ENCODE measurements around the gene SYT11.

The SYT11 gene

DNA sequence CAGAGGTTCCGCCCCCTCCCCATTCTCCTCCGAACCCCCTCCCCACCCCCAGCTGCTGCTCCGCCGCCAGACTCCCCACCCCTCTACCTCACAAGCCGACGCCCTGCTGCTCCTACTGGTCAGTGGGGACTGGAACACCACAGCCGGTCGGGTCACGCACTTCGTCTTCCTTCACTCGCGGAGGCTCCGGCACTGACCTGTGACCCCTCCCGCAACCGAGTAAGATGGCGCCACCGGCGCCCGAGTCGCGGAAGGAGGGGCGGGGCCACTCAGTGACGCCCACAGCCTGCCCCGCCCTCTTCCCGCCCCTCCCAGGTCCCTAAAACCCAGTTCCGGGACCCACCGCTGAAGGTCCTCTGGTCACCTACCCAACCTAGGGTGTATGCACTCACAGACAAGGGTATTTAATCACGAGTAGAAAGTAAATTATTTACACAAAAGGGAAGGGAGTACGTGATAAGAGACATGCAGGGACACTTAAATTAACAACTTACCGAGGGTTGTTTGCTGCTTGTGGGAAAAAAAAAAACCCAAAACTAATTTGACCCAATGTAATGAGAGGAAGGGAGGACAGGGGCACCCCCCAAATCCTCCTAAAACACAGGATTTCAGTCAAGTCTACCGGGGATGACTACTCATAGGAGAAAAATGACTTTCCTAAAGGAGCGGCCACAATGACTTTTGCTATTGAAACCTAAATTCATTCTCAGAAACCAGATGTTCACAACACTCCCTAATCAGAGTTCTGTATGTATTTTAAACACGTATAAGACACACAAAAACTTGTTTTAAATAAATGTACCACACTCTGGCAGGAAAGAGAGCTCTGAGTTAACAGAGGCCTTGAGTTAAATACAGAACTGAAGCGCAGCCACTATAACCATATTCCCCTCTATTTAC is 52.0 kb downstream of the SYT11 start, which contains the start of gene RIT1 (continued):
- TF ChIP-seq, protein P1, sequence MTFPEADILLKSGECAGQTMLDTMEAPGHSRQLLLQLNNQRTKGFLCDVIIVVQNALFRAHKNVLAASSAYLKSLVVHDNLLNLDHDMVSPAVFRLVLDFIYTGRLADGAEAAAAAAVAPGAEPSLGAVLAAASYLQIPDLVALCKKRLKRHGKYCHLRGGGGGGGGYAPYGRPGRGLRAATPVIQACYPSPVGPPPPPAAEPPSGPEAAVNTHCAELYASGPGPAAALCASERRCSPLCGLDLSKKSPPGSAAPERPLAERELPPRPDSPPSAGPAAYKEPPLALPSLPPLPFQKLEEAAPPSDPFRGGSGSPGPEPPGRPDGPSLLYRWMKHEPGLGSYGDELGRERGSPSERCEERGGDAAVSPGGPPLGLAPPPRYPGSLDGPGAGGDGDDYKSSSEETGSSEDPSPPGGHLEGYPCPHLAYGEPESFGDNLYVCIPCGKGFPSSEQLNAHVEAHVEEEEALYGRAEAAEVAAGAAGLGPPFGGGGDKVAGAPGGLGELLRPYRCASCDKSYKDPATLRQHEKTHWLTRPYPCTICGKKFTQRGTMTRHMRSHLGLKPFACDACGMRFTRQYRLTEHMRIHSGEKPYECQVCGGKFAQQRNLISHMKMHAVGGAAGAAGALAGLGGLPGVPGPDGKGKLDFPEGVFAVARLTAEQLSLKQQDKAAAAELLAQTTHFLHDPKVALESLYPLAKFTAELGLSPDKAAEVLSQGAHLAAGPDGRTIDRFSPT (tag by site-specific recombination; IDR thresholded peaks at IDR 0.05): no peak
- TF ChIP-seq ZNF184 (tag by site-specific recombination; IDR thresholded peaks at IDR 0.05): no peak; the same call in 1 of the 2 replicates
- TF ChIP-seq EGR2 (tag by site-specific recombination; IDR thresholded peaks at IDR 0.05; ENCODE audit: low read depth): peak; percentile 35; the same call in 1 of the 2 replicates
- peak; percentile 28; the same call in 1 of the 2 replicates for TF ChIP-seq ZNF660 (tag by site-specific recombination; IDR thresholded peaks at IDR 0.05)
- peak; percentile 87 for TF ChIP-seq PRDM1 (tag by site-specific recombination; IDR thresholded peaks at IDR 0.05)
- no peak for TF ChIP-seq ZNF530 (tag by site-specific recombination; IDR thresholded peaks at IDR 0.05; ENCODE audit: low read depth)
- TF ChIP-seq MYNN (tag by site-specific recombination; IDR thresholded peaks at IDR 0.05; ENCODE audit: borderline replicate concordance): no peak
- no peak for TF ChIP-seq ZNF433 (tag by site-specific recombination; IDR thresholded peaks at IDR 0.05; ENCODE audit: low read depth)
- TF ChIP-seq SETDB1 (IDR thresholded peaks at IDR 0.05; ENCODE audit: insufficient read length, low read length): no peak
- TF ChIP-seq OSR2 (tag by site-specific recombination; IDR thresholded peaks at IDR 0.05): no peak
- TF ChIP-seq ZNF169 (tag by site-specific recombination; IDR thresholded peaks at IDR 0.05): no peak
- TF ChIP-seq, protein P2, sequence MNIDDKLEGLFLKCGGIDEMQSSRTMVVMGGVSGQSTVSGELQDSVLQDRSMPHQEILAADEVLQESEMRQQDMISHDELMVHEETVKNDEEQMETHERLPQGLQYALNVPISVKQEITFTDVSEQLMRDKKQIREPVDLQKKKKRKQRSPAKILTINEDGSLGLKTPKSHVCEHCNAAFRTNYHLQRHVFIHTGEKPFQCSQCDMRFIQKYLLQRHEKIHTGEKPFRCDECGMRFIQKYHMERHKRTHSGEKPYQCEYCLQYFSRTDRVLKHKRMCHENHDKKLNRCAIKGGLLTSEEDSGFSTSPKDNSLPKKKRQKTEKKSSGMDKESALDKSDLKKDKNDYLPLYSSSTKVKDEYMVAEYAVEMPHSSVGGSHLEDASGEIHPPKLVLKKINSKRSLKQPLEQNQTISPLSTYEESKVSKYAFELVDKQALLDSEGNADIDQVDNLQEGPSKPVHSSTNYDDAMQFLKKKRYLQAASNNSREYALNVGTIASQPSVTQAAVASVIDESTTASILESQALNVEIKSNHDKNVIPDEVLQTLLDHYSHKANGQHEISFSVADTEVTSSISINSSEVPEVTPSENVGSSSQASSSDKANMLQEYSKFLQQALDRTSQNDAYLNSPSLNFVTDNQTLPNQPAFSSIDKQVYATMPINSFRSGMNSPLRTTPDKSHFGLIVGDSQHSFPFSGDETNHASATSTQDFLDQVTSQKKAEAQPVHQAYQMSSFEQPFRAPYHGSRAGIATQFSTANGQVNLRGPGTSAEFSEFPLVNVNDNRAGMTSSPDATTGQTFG (tag by site-specific recombination; IDR thresholded peaks at IDR 0.05; ENCODE audit: borderline replicate concordance): no peak
- TF ChIP-seq, protein P3, sequence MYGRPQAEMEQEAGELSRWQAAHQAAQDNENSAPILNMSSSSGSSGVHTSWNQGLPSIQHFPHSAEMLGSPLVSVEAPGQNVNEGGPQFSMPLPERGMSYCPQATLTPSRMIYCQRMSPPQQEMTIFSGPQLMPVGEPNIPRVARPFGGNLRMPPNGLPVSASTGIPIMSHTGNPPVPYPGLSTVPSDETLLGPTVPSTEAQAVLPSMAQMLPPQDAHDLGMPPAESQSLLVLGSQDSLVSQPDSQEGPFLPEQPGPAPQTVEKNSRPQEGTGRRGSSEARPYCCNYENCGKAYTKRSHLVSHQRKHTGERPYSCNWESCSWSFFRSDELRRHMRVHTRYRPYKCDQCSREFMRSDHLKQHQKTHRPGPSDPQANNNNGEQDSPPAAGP (tag by site-specific recombination; IDR thresholded peaks at IDR 0.05): peak; percentile 61
- TF ChIP-seq ZNF2 (tag by site-specific recombination; IDR thresholded peaks at IDR 0.05): peak; percentile 20; the same call in 1 of the 2 replicates
- peak; percentile 90 for TF ChIP-seq KLF10 (tag by site-specific recombination; IDR thresholded peaks at IDR 0.05)
- peak; percentile 100 for TF ChIP-seq WT1 (tag by site-specific recombination; IDR thresholded peaks at IDR 0.05)
- TF ChIP-seq ZIC2 (tag by site-specific recombination; IDR thresholded peaks at IDR 0.05): no peak
- TF ChIP-seq, protein P4, sequence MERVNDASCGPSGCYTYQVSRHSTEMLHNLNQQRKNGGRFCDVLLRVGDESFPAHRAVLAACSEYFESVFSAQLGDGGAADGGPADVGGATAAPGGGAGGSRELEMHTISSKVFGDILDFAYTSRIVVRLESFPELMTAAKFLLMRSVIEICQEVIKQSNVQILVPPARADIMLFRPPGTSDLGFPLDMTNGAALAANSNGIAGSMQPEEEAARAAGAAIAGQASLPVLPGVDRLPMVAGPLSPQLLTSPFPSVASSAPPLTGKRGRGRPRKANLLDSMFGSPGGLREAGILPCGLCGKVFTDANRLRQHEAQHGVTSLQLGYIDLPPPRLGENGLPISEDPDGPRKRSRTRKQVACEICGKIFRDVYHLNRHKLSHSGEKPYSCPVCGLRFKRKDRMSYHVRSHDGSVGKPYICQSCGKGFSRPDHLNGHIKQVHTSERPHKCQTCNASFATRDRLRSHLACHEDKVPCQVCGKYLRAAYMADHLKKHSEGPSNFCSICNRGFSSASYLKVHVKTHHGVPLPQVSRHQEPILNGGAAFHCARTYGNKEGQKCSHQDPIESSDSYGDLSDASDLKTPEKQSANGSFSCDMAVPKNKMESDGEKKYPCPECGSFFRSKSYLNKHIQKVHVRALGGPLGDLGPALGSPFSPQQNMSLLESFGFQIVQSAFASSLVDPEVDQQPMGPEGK (tag by site-specific recombination; IDR thresholded peaks at IDR 0.05): peak; percentile 76
- no peak for TF ChIP-seq ZNF747 (tag by site-specific recombination; IDR thresholded peaks at IDR 0.05)
- no peak for TF ChIP-seq ZNF16 (tag by site-specific recombination; IDR thresholded peaks at IDR 0.05; ENCODE audit: low read depth)
- peak; percentile 91 for TF ChIP-seq KLF16 (tag by site-specific recombination; IDR thresholded peaks at IDR 0.05)
- peak; percentile 96 for TF ChIP-seq KLF8 (tag by site-specific recombination; IDR thresholded peaks at IDR 0.05)
- TF ChIP-seq ZNF600 (tag by site-specific recombination; IDR thresholded peaks at IDR 0.05): no peak
- TF ChIP-seq ZNF10 (tag by site-specific recombination; IDR thresholded peaks at IDR 0.05): peak; percentile 45; the same call in 1 of the 2 replicates
- peak; percentile 92 for TF ChIP-seq SP2 (tag by site-specific recombination; IDR thresholded peaks at IDR 0.05)
- no peak for TF ChIP-seq ZNF112 (tag by site-specific recombination; IDR thresholded peaks at IDR 0.05)
- TF ChIP-seq ZSCAN30 (tag by site-specific recombination; IDR thresholded peaks at IDR 0.05): 0 out of 2 replicates have a peak, but pooled peaks have one; percentile 11
- peak; percentile 97 for TF ChIP-seq ZFP69B (tag by site-specific recombination; IDR thresholded peaks at IDR 0.05)
- TF ChIP-seq ZFHX2 (tag by site-specific recombination; conservative IDR thresholded peaks at IDR 0.05): peak; percentile 65
- TF ChIP-seq MZF1 (tag by site-specific recombination; IDR thresholded peaks at IDR 0.05; ENCODE audit: borderline replicate concordance): no peak
- no peak for TF ChIP-seq ZNF23 (tag by site-specific recombination; IDR thresholded peaks at IDR 0.05; ENCODE audit: borderline replicate concordance)
- TF ChIP-seq ZSCAN16 (tag by site-specific recombination; IDR thresholded peaks at IDR 0.05): no peak
- TF ChIP-seq ZEB2 (tag by site-specific recombination; IDR thresholded peaks at IDR 0.05): peak; percentile 81
- peak; percentile 50 for TF ChIP-seq ZNF335 (tag by site-specific recombination; conservative IDR thresholded peaks at IDR 0.05)

All from HEK293 (cell line).